WTC11 (cell line): Measurements from ENCODE around the gene LHFPL6.

Source experiments
- CBFB ChIP-seq: sonication (generic); formaldehyde crosslinking; IDR thresholded peaks from 2 replicates; pipeline ENCODE4 v1.8.1; 2022; ENCODE audit warnings: mild to moderate bottlenecking, low read depth, missing genetic modification reagents
- ESRRA ChIP-seq: sonication (generic); formaldehyde crosslinking; IDR thresholded peaks from 2 replicates; pipeline ENCODE4 v1.8.1; 2022; ENCODE audit warnings: mild to moderate bottlenecking, missing genetic modification reagents, borderline replicate concordance
- ETV6 ChIP-seq: sonication (generic); formaldehyde crosslinking; IDR thresholded peaks from 2 replicates; pipeline ENCODE4 v1.8.1; 2022; ENCODE audit warnings: mild to moderate bottlenecking, missing genetic modification reagents
- FOXK1 ChIP-seq: sonication (generic); formaldehyde crosslinking; IDR thresholded peaks from 2 replicates; pipeline ENCODE4 v1.8.0; 2022; ENCODE audit warnings: mild to moderate bottlenecking, moderate library complexity, missing genetic modification reagents
- GABPB1 ChIP-seq: sonication (generic); formaldehyde crosslinking; IDR thresholded peaks from 2 replicates; pipeline ENCODE4 v1.8.1; 2023; ENCODE audit warnings: mild to moderate bottlenecking, missing genetic modification reagents
- NFE2L1 ChIP-seq: sonication (generic); formaldehyde crosslinking; IDR thresholded peaks from 2 replicates; pipeline ENCODE4 v1.8.1; 2023; ENCODE audit warnings: missing genetic modification reagents
- NFYB ChIP-seq: sonication (generic); formaldehyde crosslinking; conservative IDR thresholded peaks from 2 replicates; pipeline ENCODE4 v1.8.0; 2022; ENCODE audit warnings: low read depth, missing genetic modification reagents
- OVOL2 ChIP-seq: fragments of 250-450 bp; sonication (Bioruptor Pico); IDR thresholded peaks from 2 replicates; pipeline ENCODE4 v1.9.0; 2021; ENCODE audit warnings: mild to moderate bottlenecking, borderline replicate concordance
- PRRX2 ChIP-seq: fragments of 250-450 bp; sonication (Bioruptor Pico); IDR thresholded peaks from 2 replicates; pipeline ENCODE4 v1.8.0; 2021; ENCODE audit warnings: mild to moderate bottlenecking
- SMAD4 ChIP-seq: sonication (generic); formaldehyde crosslinking; IDR thresholded peaks from 2 replicates; pipeline ENCODE4 v1.8.0; 2022; ENCODE audit warnings: mild to moderate bottlenecking, missing genetic modification reagents
- TF ChIP-seq, protein P1 (sequence below): fragments of 200-600 bp; IDR thresholded peaks from 2 replicates; pipeline ENCODE4 v1.8.0; 2022; ENCODE audit warnings: antibody characterized with exemption
- TF ChIP-seq, protein P2 (sequence below): sonication (generic); formaldehyde crosslinking; IDR thresholded peaks from 2 replicates; pipeline ENCODE4 v1.8.1; 2022; ENCODE audit warnings: low read depth, missing genetic modification reagents, borderline replicate concordance
- TF ChIP-seq, protein P3 (sequence below): sonication (generic); formaldehyde crosslinking; IDR thresholded peaks from 2 replicates; pipeline ENCODE4 v1.8.1; 2023; ENCODE audit warnings: mild to moderate bottlenecking, missing genetic modification reagents, borderline replicate concordance

DNA sequence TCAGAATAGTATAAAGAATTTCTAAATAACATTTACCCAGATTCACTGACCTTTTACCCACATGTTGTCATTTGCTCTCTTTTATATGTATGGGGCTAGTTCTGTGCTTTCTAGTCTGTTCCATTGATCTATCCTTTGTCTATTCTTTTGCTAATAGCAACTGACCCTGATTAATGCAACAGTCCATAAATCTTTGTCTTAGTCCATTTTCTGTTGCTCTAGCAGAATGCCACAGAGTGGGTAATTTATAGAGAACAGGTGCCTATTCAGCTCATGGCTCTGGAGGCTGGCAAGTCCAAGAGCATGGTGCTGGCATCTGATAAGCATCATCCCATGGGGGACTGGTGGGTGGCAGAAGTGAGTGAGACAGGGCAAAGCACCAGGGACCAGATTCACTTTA, 52.1 kb downstream of the LHFPL6 start:
- TF ChIP-seq CBFB (no peak), ETV6 (CRISPR knock-in tag) (no peak), ESRRA (CRISPR knock-in tag) (no peak), NFYB (no peak), OVOL2 (no peak), SMAD4 (CRISPR knock-in tag) (no peak), FOXK1 (CRISPR knock-in tag) (no peak), NFE2L1 (CRISPR knock-in tag) (no peak), GABPB1 (CRISPR knock-in tag) (no peak), PRRX2 (CRISPR knock-in tag) (no peak)
- TF ChIP-seq, protein P1, sequence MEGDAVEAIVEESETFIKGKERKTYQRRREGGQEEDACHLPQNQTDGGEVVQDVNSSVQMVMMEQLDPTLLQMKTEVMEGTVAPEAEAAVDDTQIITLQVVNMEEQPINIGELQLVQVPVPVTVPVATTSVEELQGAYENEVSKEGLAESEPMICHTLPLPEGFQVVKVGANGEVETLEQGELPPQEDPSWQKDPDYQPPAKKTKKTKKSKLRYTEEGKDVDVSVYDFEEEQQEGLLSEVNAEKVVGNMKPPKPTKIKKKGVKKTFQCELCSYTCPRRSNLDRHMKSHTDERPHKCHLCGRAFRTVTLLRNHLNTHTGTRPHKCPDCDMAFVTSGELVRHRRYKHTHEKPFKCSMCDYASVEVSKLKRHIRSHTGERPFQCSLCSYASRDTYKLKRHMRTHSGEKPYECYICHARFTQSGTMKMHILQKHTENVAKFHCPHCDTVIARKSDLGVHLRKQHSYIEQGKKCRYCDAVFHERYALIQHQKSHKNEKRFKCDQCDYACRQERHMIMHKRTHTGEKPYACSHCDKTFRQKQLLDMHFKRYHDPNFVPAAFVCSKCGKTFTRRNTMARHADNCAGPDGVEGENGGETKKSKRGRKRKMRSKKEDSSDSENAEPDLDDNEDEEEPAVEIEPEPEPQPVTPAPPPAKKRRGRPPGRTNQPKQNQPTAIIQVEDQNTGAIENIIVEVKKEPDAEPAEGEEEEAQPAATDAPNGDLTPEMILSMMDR: no peak
- TF ChIP-seq, protein P2, sequence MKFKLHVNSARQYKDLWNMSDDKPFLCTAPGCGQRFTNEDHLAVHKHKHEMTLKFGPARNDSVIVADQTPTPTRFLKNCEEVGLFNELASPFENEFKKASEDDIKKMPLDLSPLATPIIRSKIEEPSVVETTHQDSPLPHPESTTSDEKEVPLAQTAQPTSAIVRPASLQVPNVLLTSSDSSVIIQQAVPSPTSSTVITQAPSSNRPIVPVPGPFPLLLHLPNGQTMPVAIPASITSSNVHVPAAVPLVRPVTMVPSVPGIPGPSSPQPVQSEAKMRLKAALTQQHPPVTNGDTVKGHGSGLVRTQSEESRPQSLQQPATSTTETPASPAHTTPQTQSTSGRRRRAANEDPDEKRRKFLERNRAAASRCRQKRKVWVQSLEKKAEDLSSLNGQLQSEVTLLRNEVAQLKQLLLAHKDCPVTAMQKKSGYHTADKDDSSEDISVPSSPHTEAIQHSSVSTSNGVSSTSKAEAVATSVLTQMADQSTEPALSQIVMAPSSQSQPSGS (CRISPR knock-in tag): no peak
- TF ChIP-seq, protein P3, sequence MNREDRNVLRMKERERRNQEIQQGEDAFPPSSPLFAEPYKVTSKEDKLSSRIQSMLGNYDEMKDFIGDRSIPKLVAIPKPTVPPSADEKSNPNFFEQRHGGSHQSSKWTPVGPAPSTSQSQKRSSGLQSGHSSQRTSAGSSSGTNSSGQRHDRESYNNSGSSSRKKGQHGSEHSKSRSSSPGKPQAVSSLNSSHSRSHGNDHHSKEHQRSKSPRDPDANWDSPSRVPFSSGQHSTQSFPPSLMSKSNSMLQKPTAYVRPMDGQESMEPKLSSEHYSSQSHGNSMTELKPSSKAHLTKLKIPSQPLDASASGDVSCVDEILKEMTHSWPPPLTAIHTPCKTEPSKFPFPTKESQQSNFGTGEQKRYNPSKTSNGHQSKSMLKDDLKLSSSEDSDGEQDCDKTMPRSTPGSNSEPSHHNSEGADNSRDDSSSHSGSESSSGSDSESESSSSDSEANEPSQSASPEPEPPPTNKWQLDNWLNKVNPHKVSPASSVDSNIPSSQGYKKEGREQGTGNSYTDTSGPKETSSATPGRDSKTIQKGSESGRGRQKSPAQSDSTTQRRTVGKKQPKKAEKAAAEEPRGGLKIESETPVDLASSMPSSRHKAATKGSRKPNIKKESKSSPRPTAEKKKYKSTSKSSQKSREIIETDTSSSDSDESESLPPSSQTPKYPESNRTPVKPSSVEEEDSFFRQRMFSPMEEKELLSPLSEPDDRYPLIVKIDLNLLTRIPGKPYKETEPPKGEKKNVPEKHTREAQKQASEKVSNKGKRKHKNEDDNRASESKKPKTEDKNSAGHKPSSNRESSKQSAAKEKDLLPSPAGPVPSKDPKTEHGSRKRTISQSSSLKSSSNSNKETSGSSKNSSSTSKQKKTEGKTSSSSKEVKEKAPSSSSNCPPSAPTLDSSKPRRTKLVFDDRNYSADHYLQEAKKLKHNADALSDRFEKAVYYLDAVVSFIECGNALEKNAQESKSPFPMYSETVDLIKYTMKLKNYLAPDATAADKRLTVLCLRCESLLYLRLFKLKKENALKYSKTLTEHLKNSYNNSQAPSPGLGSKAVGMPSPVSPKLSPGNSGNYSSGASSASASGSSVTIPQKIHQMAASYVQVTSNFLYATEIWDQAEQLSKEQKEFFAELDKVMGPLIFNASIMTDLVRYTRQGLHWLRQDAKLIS (CRISPR knock-in tag): no peak
